Fibroblast of lung (primary cell): Measurements from ENCODE around the gene RNF20.

Experiments
- EZH2 ChIP-seq: IDR thresholded peaks from 2 replicates; pipeline ENCODE4 v1.5.1; 2012; ENCODE audit warnings: low read length, control low read depth, mild to moderate bottlenecking; ENCODE audit errors: missing control alignments
- TF ChIP-seq, protein P1 (sequence below), 2 donors: IDR thresholded peaks in 1 of 2; conservative IDR thresholded peaks in 1 of 2; 1 replicate in 1 of 2; 2 replicates in 1 of 2; pipeline ENCODE4 v1.5.1; 2011 to 2012; ENCODE audit warnings: low read length in 2 of 2, control low read depth in 1 of 2, inconsistent platforms in 1 of 2, low read depth in 1 of 2, mild to moderate bottlenecking in 1 of 2

DNA sequence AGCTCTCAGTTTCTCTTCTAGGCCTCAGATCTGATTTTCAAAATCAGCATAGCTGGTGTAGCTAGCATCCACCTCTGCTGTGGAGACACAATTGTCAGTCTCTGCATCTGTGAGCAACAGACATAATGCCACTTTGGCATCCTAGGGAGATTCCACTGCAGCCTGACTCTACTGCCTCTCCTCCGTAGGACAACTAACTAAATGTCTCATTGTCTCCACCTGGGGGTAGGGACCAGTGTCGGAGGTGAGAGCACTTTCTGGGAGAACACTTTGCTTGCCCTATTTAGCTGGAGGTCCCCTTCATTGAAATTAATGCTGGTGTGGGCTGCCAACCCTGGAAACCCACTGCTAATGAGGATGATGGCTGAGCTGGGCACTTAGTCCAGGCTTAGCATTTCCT is 59.7 kb downstream of the RNF20 start:
- TF ChIP-seq, protein P1, sequence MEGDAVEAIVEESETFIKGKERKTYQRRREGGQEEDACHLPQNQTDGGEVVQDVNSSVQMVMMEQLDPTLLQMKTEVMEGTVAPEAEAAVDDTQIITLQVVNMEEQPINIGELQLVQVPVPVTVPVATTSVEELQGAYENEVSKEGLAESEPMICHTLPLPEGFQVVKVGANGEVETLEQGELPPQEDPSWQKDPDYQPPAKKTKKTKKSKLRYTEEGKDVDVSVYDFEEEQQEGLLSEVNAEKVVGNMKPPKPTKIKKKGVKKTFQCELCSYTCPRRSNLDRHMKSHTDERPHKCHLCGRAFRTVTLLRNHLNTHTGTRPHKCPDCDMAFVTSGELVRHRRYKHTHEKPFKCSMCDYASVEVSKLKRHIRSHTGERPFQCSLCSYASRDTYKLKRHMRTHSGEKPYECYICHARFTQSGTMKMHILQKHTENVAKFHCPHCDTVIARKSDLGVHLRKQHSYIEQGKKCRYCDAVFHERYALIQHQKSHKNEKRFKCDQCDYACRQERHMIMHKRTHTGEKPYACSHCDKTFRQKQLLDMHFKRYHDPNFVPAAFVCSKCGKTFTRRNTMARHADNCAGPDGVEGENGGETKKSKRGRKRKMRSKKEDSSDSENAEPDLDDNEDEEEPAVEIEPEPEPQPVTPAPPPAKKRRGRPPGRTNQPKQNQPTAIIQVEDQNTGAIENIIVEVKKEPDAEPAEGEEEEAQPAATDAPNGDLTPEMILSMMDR (conservative IDR thresholded peaks at IDR 0.05 in 1 of 2, IDR thresholded peaks at IDR 0.05 in 1 of 2; ENCODE audit: low read depth in 1 of 2, low read length in 2 of 2) = no peak
- TF ChIP-seq EZH2 = no peak
